HepG2 (cell line): Measurements from ENCODE around the gene ZBTB7C. TPM values are rescaled to one million over a fixed set of nuclear protein-coding genes. Genes with fewer than 3 reads are reported as not detected.

Source experiments
- CAMTA2 ChIP-seq: sonication (generic); formaldehyde crosslinking; IDR thresholded peaks from 2 replicates; pipeline ENCODE4 v1.4.0; 2020; ENCODE audit warnings: mild to moderate bottlenecking, missing genetic modification reagents, borderline replicate concordance
- DPF2 ChIP-seq: sonication (generic); formaldehyde crosslinking; IDR thresholded peaks from 2 replicates; pipeline ENCODE4 v1.4.0; 2020; ENCODE audit warnings: mild to moderate bottlenecking, low read depth, missing genetic modification reagents, borderline replicate concordance
- DR1 ChIP-seq: sonication (generic); formaldehyde crosslinking; IDR thresholded peaks from 2 replicates; pipeline ENCODE4 v1.8.0; 2021; ENCODE audit warnings: mild to moderate bottlenecking, missing genetic modification reagents, inconsistent platforms
- GZF1 ChIP-seq: sonication (generic); formaldehyde crosslinking; IDR thresholded peaks from 2 replicates; pipeline ENCODE4 v1.5.1; 2020; ENCODE audit warnings: mild to moderate bottlenecking, missing genetic modification reagents
- HIVEP1 ChIP-seq: sonication (generic); formaldehyde crosslinking; IDR thresholded peaks from 2 replicates; pipeline ENCODE4 v1.4.0; 2020; ENCODE audit warnings: mild to moderate bottlenecking, missing genetic modification reagents
- IKZF4 ChIP-seq: sonication (generic); formaldehyde crosslinking; IDR thresholded peaks from 2 replicates; pipeline ENCODE4 v1.5.1; 2020; ENCODE audit warnings: borderline replicate concordance, mild to moderate bottlenecking, low read depth, missing genetic modification reagents; ENCODE audit errors: not compliant biosample characterization
- MXI1 ChIP-seq: IDR thresholded peaks from 3 replicates; pipeline ENCODE4 v1.6.1; 2012; ENCODE audit warnings: low read depth, low read length, inconsistent platforms, borderline replicate concordance
- NPAS2 ChIP-seq: sonication (generic); formaldehyde crosslinking; IDR thresholded peaks from 2 replicates; pipeline ENCODE4 v1.8.0; 2022; ENCODE audit warnings: mild to moderate bottlenecking, missing genetic modification reagents, borderline replicate concordance
- SOX5 ChIP-seq: IDR thresholded peaks from 2 replicates; pipeline ENCODE4 v1.6.1; 2016; ENCODE audit warnings: borderline replicate concordance
- SRF ChIP-seq: IDR thresholded peaks from 2 replicates; pipeline ENCODE4 v1.6.1; 2011; ENCODE audit warnings: mild to moderate bottlenecking, low read depth, low read length, moderate library complexity
- TCF7 ChIP-seq: sonication (generic); IDR thresholded peaks from 2 replicates; pipeline ENCODE4 v1.6.1; 2016; ENCODE audit warnings: antibody characterized with exemption, low read depth
- ZFP90 ChIP-seq: sonication (generic); formaldehyde crosslinking; IDR thresholded peaks from 2 replicates; pipeline ENCODE4 v1.8.0; 2022; ENCODE audit warnings: missing genetic modification reagents, mild to moderate bottlenecking, inconsistent platforms, borderline replicate concordance
- ZMYM2 ChIP-seq: sonication (generic); formaldehyde crosslinking; IDR thresholded peaks from 2 replicates; pipeline ENCODE4 v1.8.0; 2022; ENCODE audit warnings: mild to moderate bottlenecking, missing genetic modification reagents
- ZNF382 ChIP-seq: sonication (generic); formaldehyde crosslinking; IDR thresholded peaks from 2 replicates; pipeline ENCODE4 v1.5.0; 2020; ENCODE audit warnings: missing genetic modification reagents, mild to moderate bottlenecking, borderline replicate concordance
- ZNF879 ChIP-seq: sonication (generic); formaldehyde crosslinking; IDR thresholded peaks from 2 replicates; pipeline ENCODE4 v1.8.1; 2023; ENCODE audit warnings: missing genetic modification reagents
- polyA plus RNA-seq, 8 experiments: library from polyadenylated mRNA; depleted of rRNA in 3 of 8; stranded (reverse) in 7 of 8; unstranded in 1 of 8; fragments of >200 nt; fragmentation: Illumina TruSeq in 4 of 8; extraction: Trizol in 4 of 8; gene quantifications; 2 replicates each; pipeline versions ENCODE4 v1.2.1 to v1.2.3, GENCODE V29; 2011 to 2016; ENCODE audit warnings: low read depth in 4 of 8, missing spikeins in 1 of 8, mixed read lengths in 1 of 8; ENCODE audit not compliant: insufficient read depth in 1 of 8
- total RNA-seq, 5 experiments: library from RNA; depleted of rRNA; stranded (reverse); fragments of >200 nt; fragmentation: Illumina TruSeq; extraction: Trizol; gene quantifications; 2 replicates each; pipeline ENCODE4 v1.2.3, GENCODE V29; 2016; ENCODE audit warnings: low read depth in 1 of 5
- TF ChIP-seq, protein P1 (sequence below): sonication (generic); formaldehyde crosslinking; IDR thresholded peaks from 2 replicates; pipeline ENCODE4 v1.8.0; 2022; ENCODE audit warnings: low read depth, missing genetic modification reagents
- TF ChIP-seq, protein P2 (sequence below): sonication (generic); formaldehyde crosslinking; IDR thresholded peaks from 2 replicates; pipeline ENCODE4 v1.4.0; 2020; ENCODE audit warnings: missing genetic modification reagents, borderline replicate concordance
- TF ChIP-seq, protein P3 (sequence below): sonication (generic); formaldehyde crosslinking; IDR thresholded peaks from 2 replicates; pipeline ENCODE4 v1.4.0; 2020; ENCODE audit warnings: mild to moderate bottlenecking, missing genetic modification reagents
- TF ChIP-seq, protein P4 (sequence below): sonication (generic); formaldehyde crosslinking; conservative IDR thresholded peaks from 2 replicates; pipeline ENCODE4 v1.5.0; 2020; ENCODE audit warnings: missing genetic modification reagents

Gene ZBTB7C
- total and polyA plus RNA-seq, 2 of the 13 experiments (the other 11 are each of a cell fraction or from before 2014, with no cell fraction given) = 0.01 to 0.04 TPM

DNA sequence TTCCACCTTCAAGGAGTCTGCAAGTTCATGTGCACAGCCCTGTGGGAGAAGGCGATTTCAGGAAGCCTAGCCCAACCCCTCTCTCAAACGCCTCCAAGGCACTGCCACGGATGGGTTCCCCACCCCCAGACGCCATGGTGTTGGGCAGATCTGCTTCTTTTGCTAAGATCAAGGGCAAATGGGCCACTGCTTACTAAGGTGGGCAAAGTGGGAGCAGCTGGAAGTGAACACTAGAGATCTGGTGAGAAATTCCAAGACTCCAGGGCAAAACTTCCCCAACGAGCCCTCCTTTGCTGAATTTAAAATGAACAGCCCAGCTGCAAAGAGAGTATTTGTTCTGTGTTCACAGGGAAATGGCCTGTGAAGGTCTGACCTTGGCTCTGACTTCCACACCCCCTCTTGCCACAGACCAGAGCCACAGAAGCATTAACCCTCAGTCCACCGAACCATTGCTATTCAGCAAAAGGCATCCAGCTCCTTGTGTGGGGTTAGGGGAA, 45.1 kb upstream of the ZBTB7C start (continued):
- TF ChIP-seq IKZF4 (CRISPR knock-in tag) = peak; percentile 62
- no peak for TF ChIP-seq ZNF382 (CRISPR knock-in tag)
- TF ChIP-seq, protein P1, sequence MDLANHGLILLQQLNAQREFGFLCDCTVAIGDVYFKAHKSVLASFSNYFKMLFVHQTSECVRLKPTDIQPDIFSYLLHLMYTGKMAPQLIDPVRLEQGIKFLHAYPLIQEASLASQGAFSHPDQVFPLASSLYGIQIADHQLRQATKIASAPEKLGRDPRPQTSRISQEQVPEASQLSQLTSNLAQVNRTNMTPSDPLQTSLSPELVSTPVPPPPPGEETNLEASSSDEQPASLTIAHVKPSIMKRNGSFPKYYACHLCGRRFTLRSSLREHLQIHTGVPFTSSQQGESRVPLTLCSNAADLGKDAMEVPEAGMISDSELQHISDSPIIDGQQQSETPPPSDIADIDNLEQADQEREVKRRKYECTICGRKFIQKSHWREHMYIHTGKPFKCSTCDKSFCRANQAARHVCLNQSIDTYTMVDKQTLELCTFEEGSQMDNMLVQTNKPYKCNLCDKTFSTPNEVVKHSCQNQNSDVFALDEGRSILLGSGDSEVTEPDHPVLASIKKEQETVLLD = no peak
- TF ChIP-seq DR1 (CRISPR knock-in tag) = no peak
- TF ChIP-seq, protein P2, sequence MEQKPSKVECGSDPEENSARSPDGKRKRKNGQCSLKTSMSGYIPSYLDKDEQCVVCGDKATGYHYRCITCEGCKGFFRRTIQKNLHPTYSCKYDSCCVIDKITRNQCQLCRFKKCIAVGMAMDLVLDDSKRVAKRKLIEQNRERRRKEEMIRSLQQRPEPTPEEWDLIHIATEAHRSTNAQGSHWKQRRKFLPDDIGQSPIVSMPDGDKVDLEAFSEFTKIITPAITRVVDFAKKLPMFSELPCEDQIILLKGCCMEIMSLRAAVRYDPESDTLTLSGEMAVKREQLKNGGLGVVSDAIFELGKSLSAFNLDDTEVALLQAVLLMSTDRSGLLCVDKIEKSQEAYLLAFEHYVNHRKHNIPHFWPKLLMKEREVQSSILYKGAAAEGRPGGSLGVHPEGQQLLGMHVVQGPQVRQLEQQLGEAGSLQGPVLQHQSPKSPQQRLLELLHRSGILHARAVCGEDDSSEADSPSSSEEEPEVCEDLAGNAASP = no peak
- no peak for TF ChIP-seq SOX5 (CRISPR knock-in tag)
- TF ChIP-seq, protein P3, sequence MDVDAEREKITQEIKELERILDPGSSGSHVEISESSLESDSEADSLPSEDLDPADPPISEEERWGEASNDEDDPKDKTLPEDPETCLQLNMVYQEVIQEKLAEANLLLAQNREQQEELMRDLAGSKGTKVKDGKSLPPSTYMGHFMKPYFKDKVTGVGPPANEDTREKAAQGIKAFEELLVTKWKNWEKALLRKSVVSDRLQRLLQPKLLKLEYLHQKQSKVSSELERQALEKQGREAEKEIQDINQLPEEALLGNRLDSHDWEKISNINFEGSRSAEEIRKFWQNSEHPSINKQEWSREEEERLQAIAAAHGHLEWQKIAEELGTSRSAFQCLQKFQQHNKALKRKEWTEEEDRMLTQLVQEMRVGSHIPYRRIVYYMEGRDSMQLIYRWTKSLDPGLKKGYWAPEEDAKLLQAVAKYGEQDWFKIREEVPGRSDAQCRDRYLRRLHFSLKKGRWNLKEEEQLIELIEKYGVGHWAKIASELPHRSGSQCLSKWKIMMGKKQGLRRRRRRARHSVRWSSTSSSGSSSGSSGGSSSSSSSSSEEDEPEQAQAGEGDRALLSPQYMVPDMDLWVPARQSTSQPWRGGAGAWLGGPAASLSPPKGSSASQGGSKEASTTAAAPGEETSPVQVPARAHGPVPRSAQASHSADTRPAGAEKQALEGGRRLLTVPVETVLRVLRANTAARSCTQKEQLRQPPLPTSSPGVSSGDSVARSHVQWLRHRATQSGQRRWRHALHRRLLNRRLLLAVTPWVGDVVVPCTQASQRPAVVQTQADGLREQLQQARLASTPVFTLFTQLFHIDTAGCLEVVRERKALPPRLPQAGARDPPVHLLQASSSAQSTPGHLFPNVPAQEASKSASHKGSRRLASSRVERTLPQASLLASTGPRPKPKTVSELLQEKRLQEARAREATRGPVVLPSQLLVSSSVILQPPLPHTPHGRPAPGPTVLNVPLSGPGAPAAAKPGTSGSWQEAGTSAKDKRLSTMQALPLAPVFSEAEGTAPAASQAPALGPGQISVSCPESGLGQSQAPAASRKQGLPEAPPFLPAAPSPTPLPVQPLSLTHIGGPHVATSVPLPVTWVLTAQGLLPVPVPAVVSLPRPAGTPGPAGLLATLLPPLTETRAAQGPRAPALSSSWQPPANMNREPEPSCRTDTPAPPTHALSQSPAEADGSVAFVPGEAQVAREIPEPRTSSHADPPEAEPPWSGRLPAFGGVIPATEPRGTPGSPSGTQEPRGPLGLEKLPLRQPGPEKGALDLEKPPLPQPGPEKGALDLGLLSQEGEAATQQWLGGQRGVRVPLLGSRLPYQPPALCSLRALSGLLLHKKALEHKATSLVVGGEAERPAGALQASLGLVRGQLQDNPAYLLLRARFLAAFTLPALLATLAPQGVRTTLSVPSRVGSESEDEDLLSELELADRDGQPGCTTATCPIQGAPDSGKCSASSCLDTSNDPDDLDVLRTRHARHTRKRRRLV (CRISPR knock-in tag) = no peak
- TF ChIP-seq MXI1 = no peak
- peak; percentile 54; the same call in 1 of the 2 replicates for TF ChIP-seq DPF2 (CRISPR knock-in tag)
- TF ChIP-seq ZNF879 (CRISPR knock-in tag) = no peak
- 0 out of 2 replicates have a peak, but pooled peaks have one; percentile 15 for TF ChIP-seq SRF
- TF ChIP-seq, protein P4, sequence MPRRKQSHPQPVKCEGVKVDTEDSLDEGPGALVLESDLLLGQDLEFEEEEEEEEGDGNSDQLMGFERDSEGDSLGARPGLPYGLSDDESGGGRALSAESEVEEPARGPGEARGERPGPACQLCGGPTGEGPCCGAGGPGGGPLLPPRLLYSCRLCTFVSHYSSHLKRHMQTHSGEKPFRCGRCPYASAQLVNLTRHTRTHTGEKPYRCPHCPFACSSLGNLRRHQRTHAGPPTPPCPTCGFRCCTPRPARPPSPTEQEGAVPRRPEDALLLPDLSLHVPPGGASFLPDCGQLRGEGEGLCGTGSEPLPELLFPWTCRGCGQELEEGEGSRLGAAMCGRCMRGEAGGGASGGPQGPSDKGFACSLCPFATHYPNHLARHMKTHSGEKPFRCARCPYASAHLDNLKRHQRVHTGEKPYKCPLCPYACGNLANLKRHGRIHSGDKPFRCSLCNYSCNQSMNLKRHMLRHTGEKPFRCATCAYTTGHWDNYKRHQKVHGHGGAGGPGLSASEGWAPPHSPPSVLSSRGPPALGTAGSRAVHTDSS (CRISPR knock-in tag) = no peak
- no peak for TF ChIP-seq NPAS2
- no peak for TF ChIP-seq GZF1 (CRISPR knock-in tag)
- TF ChIP-seq TCF7 = 0 out of 2 replicates have a peak, but pooled peaks have one; percentile 22
- TF ChIP-seq ZMYM2 (CRISPR knock-in tag) = 0 out of 2 replicates have a peak, but pooled peaks have one; percentile 22
- no peak for TF ChIP-seq HIVEP1 (CRISPR knock-in tag)
- TF ChIP-seq ZFP90 (CRISPR knock-in tag) = peak; percentile 83; the same call in 1 of the 2 replicates
- no peak for TF ChIP-seq CAMTA2 (CRISPR knock-in tag)
